ENCODE results near the gene ZEB2.

- TF ChIP-seq CTCF (IDR thresholded peaks at IDR 0.05) (no peak), POLR2A (IDR thresholded peaks at IDR 0.05) (no peak)
Measured at GRCh38 chr2:144484201-144484948, 35.5 kb downstream of the ZEB2 start.
